ENCODE measurements around the gene GALNS. TPM values are rescaled to one million over a fixed set of nuclear protein-coding genes. Genes with fewer than 3 reads are reported as not detected.

Gene GALNS
- total and polyA plus RNA-seq, 2 donors (not counting 1 experiment from before 2014, with no cell fraction given): 10.6 to 29.6 TPM

DNA sequence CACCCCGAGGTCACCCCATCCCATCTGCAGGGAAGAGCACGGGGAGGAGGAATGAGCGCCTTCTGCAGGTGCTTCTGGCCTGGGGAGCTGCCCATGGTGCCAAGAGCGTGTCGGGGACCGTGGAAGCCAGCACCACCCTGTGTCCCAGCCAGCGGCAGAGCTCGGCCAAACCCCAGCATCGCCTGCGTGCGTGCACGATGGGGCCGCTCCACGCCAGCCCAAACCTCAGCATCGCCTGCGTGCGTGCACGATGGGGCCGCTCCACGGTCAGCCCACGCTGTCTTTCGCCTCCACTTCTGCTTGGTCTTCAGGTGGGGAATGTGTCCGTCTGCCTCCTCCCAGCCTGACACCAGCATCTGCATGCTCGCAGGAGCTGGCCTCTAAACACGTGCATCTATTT is 13.9 kb downstream of the GALNS start:
- Histone ChIP-seq H3K27me3 (ENCODE audit: control insufficient read depth, insufficient read depth, low read length) (no peaks in the 10 kb centered on the region), H3K9ac (ENCODE audit: insufficient read depth, low read length) (no peak overlapping the region), H3K4me1 (ENCODE audit: control insufficient read depth, extremely low read depth, insufficient read depth, low read length) (no peaks in the 10 kb centered on the region), H3K4me2 (ENCODE audit: extremely low read depth, insufficient read depth, low read length) (no peak overlapping the region), H3K79me2 (ENCODE audit: control insufficient read depth, insufficient read depth, low read length) (no peaks in the 10 kb centered on the region), H3K27ac (ENCODE audit: insufficient read depth, low read length) (no peak overlapping the region), H2AFZ (ENCODE audit: low read length) (no peak overlapping the region), H3K4me3 (replicated peaks in 1 of 4; ENCODE audit: control extremely low read depth in 1 of 4, insufficient read depth in 1 of 4, low read depth in 3 of 4, low read length in 4 of 4) (no peak overlapping the region), H3K9me3 (ENCODE audit: control insufficient read depth, insufficient read depth, low read depth, low read length) (no peaks in the 10 kb centered on the region), H4K20me1 (ENCODE audit: control insufficient read depth, extremely low read depth, insufficient read depth, low read length) (no peaks in the 10 kb centered on the region), H3K36me3 (ENCODE audit: control insufficient read depth, insufficient read depth, low read length) (peaks cover 3% of the 10 kb centered on the region)
- DNase-seq (ENCODE audit: low read depth in 2 of 2): no peak
- TF ChIP-seq, protein P1, sequence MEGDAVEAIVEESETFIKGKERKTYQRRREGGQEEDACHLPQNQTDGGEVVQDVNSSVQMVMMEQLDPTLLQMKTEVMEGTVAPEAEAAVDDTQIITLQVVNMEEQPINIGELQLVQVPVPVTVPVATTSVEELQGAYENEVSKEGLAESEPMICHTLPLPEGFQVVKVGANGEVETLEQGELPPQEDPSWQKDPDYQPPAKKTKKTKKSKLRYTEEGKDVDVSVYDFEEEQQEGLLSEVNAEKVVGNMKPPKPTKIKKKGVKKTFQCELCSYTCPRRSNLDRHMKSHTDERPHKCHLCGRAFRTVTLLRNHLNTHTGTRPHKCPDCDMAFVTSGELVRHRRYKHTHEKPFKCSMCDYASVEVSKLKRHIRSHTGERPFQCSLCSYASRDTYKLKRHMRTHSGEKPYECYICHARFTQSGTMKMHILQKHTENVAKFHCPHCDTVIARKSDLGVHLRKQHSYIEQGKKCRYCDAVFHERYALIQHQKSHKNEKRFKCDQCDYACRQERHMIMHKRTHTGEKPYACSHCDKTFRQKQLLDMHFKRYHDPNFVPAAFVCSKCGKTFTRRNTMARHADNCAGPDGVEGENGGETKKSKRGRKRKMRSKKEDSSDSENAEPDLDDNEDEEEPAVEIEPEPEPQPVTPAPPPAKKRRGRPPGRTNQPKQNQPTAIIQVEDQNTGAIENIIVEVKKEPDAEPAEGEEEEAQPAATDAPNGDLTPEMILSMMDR (conservative IDR thresholded peaks at IDR 0.05 in 1 of 2, IDR thresholded peaks at IDR 0.05 in 1 of 2; ENCODE audit: low read depth in 1 of 2, low read length in 2 of 2): no peak
- TF ChIP-seq EZH2 (IDR thresholded peaks at IDR 0.05; ENCODE audit: low read length, missing control alignments): no peak

DNA sequence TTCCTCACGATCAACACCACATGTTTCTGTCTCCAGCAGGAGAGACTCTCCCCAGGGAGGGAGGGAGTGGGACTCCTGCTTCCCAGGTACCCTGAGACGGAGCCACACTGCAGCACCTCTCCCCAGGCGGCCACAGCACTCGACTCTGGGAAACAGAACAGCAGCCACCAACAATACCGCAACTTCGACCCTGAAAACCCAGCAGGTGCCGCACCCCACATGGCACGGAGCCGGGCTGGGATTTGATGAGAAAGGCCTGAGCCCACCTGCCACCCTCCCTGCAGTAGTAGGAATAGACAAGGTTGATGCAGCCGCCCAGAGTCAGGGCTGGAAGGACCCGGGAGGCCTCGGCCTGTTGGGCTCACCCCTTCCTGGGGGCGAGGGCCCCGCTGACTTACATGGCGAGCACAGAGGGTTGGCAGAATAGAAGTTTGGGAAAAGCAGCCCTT is 14.4 kb downstream of the GALNS start:
- H3K27ac ChIP-seq (ENCODE audit: insufficient read depth, low read length): no peak overlapping the region
- peaks cover 7% of the 10 kb centered on the region for H3K36me3 ChIP-seq (ENCODE audit: control insufficient read depth, insufficient read depth, low read length)
- H3K9ac ChIP-seq (ENCODE audit: insufficient read depth, low read length): no peak overlapping the region
- no peak overlapping the region for H3K4me2 ChIP-seq (ENCODE audit: extremely low read depth, insufficient read depth, low read length)
- no peak overlapping the region for H3K4me3 ChIP-seq (replicated peaks in 1 of 4; ENCODE audit: control extremely low read depth in 1 of 4, insufficient read depth in 1 of 4, low read depth in 3 of 4, low read length in 4 of 4)
- H3K79me2 ChIP-seq (ENCODE audit: control insufficient read depth, insufficient read depth, low read length): no peaks in the 10 kb centered on the region
- no peaks in the 10 kb centered on the region for H3K4me1 ChIP-seq (ENCODE audit: control insufficient read depth, extremely low read depth, insufficient read depth, low read length)
- no peak overlapping the region for H2AFZ ChIP-seq (ENCODE audit: low read length)
- no peaks in the 10 kb centered on the region for H4K20me1 ChIP-seq (ENCODE audit: control insufficient read depth, extremely low read depth, insufficient read depth, low read length)
- H3K27me3 ChIP-seq (ENCODE audit: control insufficient read depth, insufficient read depth, low read length): no peaks in the 10 kb centered on the region
- no peaks in the 10 kb centered on the region for H3K9me3 ChIP-seq (ENCODE audit: control insufficient read depth, insufficient read depth, low read depth, low read length)
- no peak for DNase-seq (ENCODE audit: low read depth in 2 of 2)
- TF ChIP-seq EZH2 (IDR thresholded peaks at IDR 0.05; ENCODE audit: low read length, missing control alignments): no peak
- TF ChIP-seq, protein P1 (conservative IDR thresholded peaks at IDR 0.05 in 1 of 2, IDR thresholded peaks at IDR 0.05 in 1 of 2; ENCODE audit: low read depth in 1 of 2, low read length in 2 of 2): no peak

DNA sequence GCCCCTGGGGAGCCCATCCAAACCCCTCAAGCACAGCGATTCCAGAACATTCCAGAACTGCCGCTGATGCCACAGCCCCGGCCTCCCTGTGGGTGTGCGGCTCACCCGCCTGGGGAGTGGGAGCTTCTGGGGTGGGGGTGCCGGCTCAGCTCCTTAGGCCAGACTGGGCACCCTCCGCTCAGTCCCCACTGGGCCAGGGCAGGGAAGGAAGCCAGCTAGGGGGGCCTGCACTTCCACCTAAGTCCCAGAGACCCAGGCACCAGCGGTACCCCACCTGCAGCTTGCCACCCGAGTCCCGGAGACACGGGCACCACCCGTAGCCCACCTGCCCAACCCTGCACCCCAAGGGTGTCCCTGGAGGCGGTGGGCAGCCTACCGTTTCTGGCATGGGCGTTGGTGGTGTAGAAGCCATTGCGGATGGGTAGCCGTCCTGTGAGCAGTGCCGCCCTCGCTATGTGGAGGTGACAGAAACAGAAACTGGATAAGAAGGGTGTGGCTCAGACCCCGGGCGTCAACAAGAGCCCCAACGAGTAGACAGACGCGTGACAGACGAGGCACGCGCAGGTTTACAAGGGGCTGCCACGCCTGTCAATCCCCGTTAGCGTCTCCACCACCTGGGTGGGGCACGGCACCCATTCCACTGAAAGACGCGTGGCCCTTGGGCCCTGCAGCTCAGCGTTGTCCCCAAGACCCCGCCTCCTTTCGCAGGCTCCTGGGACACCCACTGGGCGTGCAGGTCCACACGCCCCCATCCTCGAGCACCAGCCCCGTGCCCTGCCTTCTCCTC is 15.0 kb downstream of the GALNS start:
- no peaks in the 10 kb centered on the region for H3K4me1 ChIP-seq (ENCODE audit: control insufficient read depth, extremely low read depth, insufficient read depth, low read length)
- H3K27me3 ChIP-seq (ENCODE audit: control insufficient read depth, insufficient read depth, low read length): no peaks in the 10 kb centered on the region
- H3K4me3 ChIP-seq (replicated peaks in 1 of 4; ENCODE audit: control extremely low read depth in 1 of 4, insufficient read depth in 1 of 4, low read depth in 3 of 4, low read length in 4 of 4): no peak overlapping the region
- DNase-seq (ENCODE audit: low read depth in 2 of 2): no peak
- H3K4me2 ChIP-seq (ENCODE audit: extremely low read depth, insufficient read depth, low read length): no peak overlapping the region
- no peak overlapping the region for H3K27ac ChIP-seq (ENCODE audit: insufficient read depth, low read length)
- no peaks in the 10 kb centered on the region for H3K9me3 ChIP-seq (ENCODE audit: control insufficient read depth, insufficient read depth, low read depth, low read length)
- H2AFZ ChIP-seq (ENCODE audit: low read length): no peak overlapping the region
- no peaks in the 10 kb centered on the region for H3K79me2 ChIP-seq (ENCODE audit: control insufficient read depth, insufficient read depth, low read length)
- no peak for TF ChIP-seq EZH2 (IDR thresholded peaks at IDR 0.05; ENCODE audit: low read length, missing control alignments)
- TF ChIP-seq, protein P1 (conservative IDR thresholded peaks at IDR 0.05 in 1 of 2, IDR thresholded peaks at IDR 0.05 in 1 of 2; ENCODE audit: low read depth in 1 of 2, low read length in 2 of 2): no peak
- H3K9ac ChIP-seq (ENCODE audit: insufficient read depth, low read length): no peak overlapping the region
- no peaks in the 10 kb centered on the region for H4K20me1 ChIP-seq (ENCODE audit: control insufficient read depth, extremely low read depth, insufficient read depth, low read length)
- H3K36me3 ChIP-seq (ENCODE audit: control insufficient read depth, insufficient read depth, low read length): peaks cover 7% of the 10 kb centered on the region
